Breast epithelium (tissue), 3 donors: ENCODE results near the gene MRPL43.

Experiments
- POLR2A ChIP-seq: fragments of 450-650 bp; IDR thresholded peaks from one replicate; pipeline ENCODE4 v1.6.1; 2016; ENCODE audit warnings: antibody characterized with exemption, mild to moderate bottlenecking, moderate library complexity
- POLR2AphosphoS5 ChIP-seq, 3 donors: sonication (generic); formaldehyde crosslinking; IDR thresholded peaks; one replicate each; pipeline ENCODE4 v1.6.1; 2017; ENCODE audit warnings: antibody characterized with exemption in 3 of 3
- TF ChIP-seq, protein P1 (sequence below), 3 donors: fragments of 450-650 bp; IDR thresholded peaks; one replicate each; pipeline ENCODE4 v1.5.1; 2016 to 2017; ENCODE audit warnings: antibody characterized with exemption in 3 of 3, mild to moderate bottlenecking in 3 of 3, moderate library complexity in 3 of 3

DNA sequence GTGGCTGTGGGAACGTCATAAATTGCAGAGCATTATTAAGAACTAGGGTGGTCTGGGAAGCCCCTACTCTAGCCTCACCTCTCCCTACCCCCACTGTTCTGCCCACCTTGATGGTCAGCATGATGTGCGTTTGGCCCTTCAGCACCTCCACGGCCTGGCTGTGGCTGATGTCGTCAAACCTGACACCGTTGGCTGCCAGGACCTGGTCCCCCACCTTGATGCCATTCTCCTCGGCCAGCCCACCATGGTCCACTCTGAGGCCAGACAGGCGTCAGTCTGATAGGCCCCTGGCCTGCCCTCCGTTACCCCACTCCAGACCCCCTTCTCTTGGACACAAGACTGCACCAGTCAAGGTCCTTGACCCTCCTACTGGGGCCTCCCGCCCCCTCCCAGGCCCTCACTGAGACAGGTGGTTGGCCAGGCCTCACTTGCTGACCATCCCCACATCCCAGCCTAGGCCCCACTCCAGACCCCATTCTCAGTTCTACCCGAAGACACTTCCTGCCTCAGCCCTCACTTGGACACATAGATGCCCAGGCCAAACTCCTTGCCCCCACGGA is 34.5 kb upstream of the MRPL43 start:
- TF ChIP-seq, protein P1, sequence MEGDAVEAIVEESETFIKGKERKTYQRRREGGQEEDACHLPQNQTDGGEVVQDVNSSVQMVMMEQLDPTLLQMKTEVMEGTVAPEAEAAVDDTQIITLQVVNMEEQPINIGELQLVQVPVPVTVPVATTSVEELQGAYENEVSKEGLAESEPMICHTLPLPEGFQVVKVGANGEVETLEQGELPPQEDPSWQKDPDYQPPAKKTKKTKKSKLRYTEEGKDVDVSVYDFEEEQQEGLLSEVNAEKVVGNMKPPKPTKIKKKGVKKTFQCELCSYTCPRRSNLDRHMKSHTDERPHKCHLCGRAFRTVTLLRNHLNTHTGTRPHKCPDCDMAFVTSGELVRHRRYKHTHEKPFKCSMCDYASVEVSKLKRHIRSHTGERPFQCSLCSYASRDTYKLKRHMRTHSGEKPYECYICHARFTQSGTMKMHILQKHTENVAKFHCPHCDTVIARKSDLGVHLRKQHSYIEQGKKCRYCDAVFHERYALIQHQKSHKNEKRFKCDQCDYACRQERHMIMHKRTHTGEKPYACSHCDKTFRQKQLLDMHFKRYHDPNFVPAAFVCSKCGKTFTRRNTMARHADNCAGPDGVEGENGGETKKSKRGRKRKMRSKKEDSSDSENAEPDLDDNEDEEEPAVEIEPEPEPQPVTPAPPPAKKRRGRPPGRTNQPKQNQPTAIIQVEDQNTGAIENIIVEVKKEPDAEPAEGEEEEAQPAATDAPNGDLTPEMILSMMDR (IDR thresholded peaks at IDR 0.05) = no peak
- TF ChIP-seq POLR2AphosphoS5 (IDR thresholded peaks at IDR 0.05) (no peak), POLR2A (no peak)
